HepG2 (cell line): ENCODE results near the gene SMOC1. TPM values are rescaled to one million over a fixed set of nuclear protein-coding genes. Genes with fewer than 3 reads are reported as not detected.

Experiments
- AGO1 ChIP-seq: fragments of 200-400 bp; formaldehyde crosslinking; IDR thresholded peaks from 2 replicates; pipeline ENCODE4 v1.6.1; 2017; ENCODE audit warnings: mild to moderate bottlenecking, low read depth, low read length, moderate library complexity; ENCODE audit not compliant: poor library complexity, severe bottlenecking
- GFI1 ChIP-seq: sonication (generic); formaldehyde crosslinking; IDR thresholded peaks from 2 replicates; pipeline ENCODE4 v1.5.0; 2020; ENCODE audit warnings: missing genetic modification reagents, mild to moderate bottlenecking, borderline replicate concordance
- HNRNPK ChIP-seq: fragments of 200-400 bp; formaldehyde crosslinking; IDR thresholded peaks from 2 replicates; pipeline ENCODE4 v1.6.1; 2018; ENCODE audit warnings: low read length, low read depth, moderate library complexity, mild to moderate bottlenecking; ENCODE audit not compliant: poor library complexity, severe bottlenecking
- HNRNPUL1 ChIP-seq: fragments of 200-400 bp; formaldehyde crosslinking; IDR thresholded peaks from 2 replicates; pipeline ENCODE4 v1.6.1; 2017; ENCODE audit warnings: low read depth, mild to moderate bottlenecking, low read length, moderate library complexity
- JDP2 ChIP-seq: sonication (generic); formaldehyde crosslinking; IDR thresholded peaks from 2 replicates; pipeline ENCODE4 v1.8.1; 2022; ENCODE audit warnings: missing genetic modification reagents, borderline replicate concordance
- RBFOX2 ChIP-seq: fragments of 200-400 bp; formaldehyde crosslinking; IDR thresholded peaks from 2 replicates; pipeline ENCODE4 v1.6.1; 2017; ENCODE audit warnings: low read depth, mild to moderate bottlenecking, low read length
- SMAD3 ChIP-seq: sonication (generic); formaldehyde crosslinking; IDR thresholded peaks from 2 replicates; pipeline ENCODE4 v1.4.0; 2020; ENCODE audit warnings: missing genetic modification reagents
- TARDBP ChIP-seq: sonication (generic); formaldehyde crosslinking; IDR thresholded peaks from 2 replicates; pipeline ENCODE4 v1.8.0; 2022; ENCODE audit warnings: mild to moderate bottlenecking, missing genetic modification reagents
- TBX2 ChIP-seq: sonication (generic); formaldehyde crosslinking; IDR thresholded peaks from 2 replicates; pipeline ENCODE4 v1.5.0; 2020; ENCODE audit warnings: missing genetic modification reagents, mild to moderate bottlenecking, borderline replicate concordance
- ZNF333 ChIP-seq: sonication (generic); formaldehyde crosslinking; IDR thresholded peaks from 2 replicates; pipeline ENCODE4 v1.4.0; 2020; ENCODE audit warnings: mild to moderate bottlenecking, missing genetic modification reagents, borderline replicate concordance
- ZNF432 ChIP-seq: sonication (generic); formaldehyde crosslinking; IDR thresholded peaks from 2 replicates; pipeline ENCODE4 v1.5.0; 2020; ENCODE audit warnings: missing genetic modification reagents, mild to moderate bottlenecking, borderline replicate concordance
- ZNF496 ChIP-seq: sonication (generic); formaldehyde crosslinking; IDR thresholded peaks from 2 replicates; pipeline ENCODE4 v1.8.1; 2023; ENCODE audit warnings: mild to moderate bottlenecking, moderate library complexity, missing genetic modification reagents; ENCODE audit not compliant: insufficient replicate concordance
- ZNF547 ChIP-seq: sonication (generic); formaldehyde crosslinking; IDR thresholded peaks from 2 replicates; pipeline ENCODE4 v1.5.1; 2020; ENCODE audit warnings: mild to moderate bottlenecking, missing genetic modification reagents
- ZNF615 ChIP-seq: sonication (generic); formaldehyde crosslinking; IDR thresholded peaks from 2 replicates; pipeline ENCODE4 v1.5.0; 2020; ENCODE audit warnings: mild to moderate bottlenecking, missing genetic modification reagents, borderline replicate concordance
- ZNF709 ChIP-seq: sonication (generic); formaldehyde crosslinking; IDR thresholded peaks from 2 replicates; pipeline ENCODE4 v1.5.0; 2020; ENCODE audit warnings: mild to moderate bottlenecking, missing genetic modification reagents
- ZNF780A ChIP-seq: sonication (generic); formaldehyde crosslinking; IDR thresholded peaks from 2 replicates; pipeline ENCODE4 v1.8.0; 2022; ENCODE audit warnings: mild to moderate bottlenecking, missing genetic modification reagents, moderate library complexity
- ZZZ3 ChIP-seq: sonication (generic); formaldehyde crosslinking; IDR thresholded peaks from 2 replicates; pipeline ENCODE4 v1.4.0; 2020; ENCODE audit warnings: missing genetic modification reagents, mild to moderate bottlenecking, borderline replicate concordance
- polyA plus RNA-seq, 8 experiments: library from polyadenylated mRNA; depleted of rRNA in 3 of 8; stranded (reverse) in 7 of 8; unstranded in 1 of 8; fragments of >200 nt; fragmentation: Illumina TruSeq in 4 of 8; extraction: Trizol in 4 of 8; gene quantifications; 2 replicates each; pipeline versions ENCODE4 v1.2.1 to v1.2.3, GENCODE V29; 2011 to 2016; ENCODE audit warnings: low read depth in 4 of 8, missing spikeins in 1 of 8, mixed read lengths in 1 of 8; ENCODE audit not compliant: insufficient read depth in 1 of 8
- total RNA-seq, 5 experiments: library from RNA; depleted of rRNA; stranded (reverse); fragments of >200 nt; fragmentation: Illumina TruSeq; extraction: Trizol; gene quantifications; 2 replicates each; pipeline ENCODE4 v1.2.3, GENCODE V29; 2016; ENCODE audit warnings: low read depth in 1 of 5
- TF ChIP-seq, protein P1 (sequence below), 2 experiments: fragments of 450-650 bp in 1 of 2; sonication (generic) in 1 of 2; formaldehyde crosslinking; IDR thresholded peaks; 2 replicates each; pipeline versions ENCODE4 v1.5.0 to v1.8.0; 2020 to 2022; ENCODE audit warnings: mild to moderate bottlenecking in 1 of 2, missing genetic modification reagents in 1 of 2
- TF ChIP-seq, protein P2 (sequence below): sonication (generic); formaldehyde crosslinking; IDR thresholded peaks from 2 replicates; pipeline ENCODE4 v1.8.1; 2023; ENCODE audit warnings: mild to moderate bottlenecking, inconsistent platforms, moderate library complexity, missing genetic modification reagents, borderline replicate concordance
- TF ChIP-seq, protein P3 (sequence below): IDR thresholded peaks from 2 replicates; pipeline ENCODE4 v1.6.1; 2016; ENCODE audit warnings: missing biosample characterization, missing genetic modification reagents, low read depth
- TF ChIP-seq, protein P4 (sequence below): sonication (generic); formaldehyde crosslinking; IDR thresholded peaks from 2 replicates; pipeline ENCODE4 v1.8.0; 2022; ENCODE audit warnings: low read depth, missing genetic modification reagents
- TF ChIP-seq, protein P5 (sequence below): sonication (generic); formaldehyde crosslinking; IDR thresholded peaks from 2 replicates; pipeline ENCODE4 v1.4.0; 2020; ENCODE audit warnings: missing genetic modification reagents; ENCODE audit errors: not compliant biosample characterization
- TF ChIP-seq, protein P6 (sequence below): sonication (generic); formaldehyde crosslinking; IDR thresholded peaks from 2 replicates; pipeline ENCODE4 v1.4.0; 2020; ENCODE audit warnings: mild to moderate bottlenecking, missing genetic modification reagents

SMOC1 gene
- total and polyA plus RNA-seq, 2 of the 13 experiments (the other 11 are each of a cell fraction or from before 2014, with no cell fraction given) = 17.8 to 35.6 TPM

DNA sequence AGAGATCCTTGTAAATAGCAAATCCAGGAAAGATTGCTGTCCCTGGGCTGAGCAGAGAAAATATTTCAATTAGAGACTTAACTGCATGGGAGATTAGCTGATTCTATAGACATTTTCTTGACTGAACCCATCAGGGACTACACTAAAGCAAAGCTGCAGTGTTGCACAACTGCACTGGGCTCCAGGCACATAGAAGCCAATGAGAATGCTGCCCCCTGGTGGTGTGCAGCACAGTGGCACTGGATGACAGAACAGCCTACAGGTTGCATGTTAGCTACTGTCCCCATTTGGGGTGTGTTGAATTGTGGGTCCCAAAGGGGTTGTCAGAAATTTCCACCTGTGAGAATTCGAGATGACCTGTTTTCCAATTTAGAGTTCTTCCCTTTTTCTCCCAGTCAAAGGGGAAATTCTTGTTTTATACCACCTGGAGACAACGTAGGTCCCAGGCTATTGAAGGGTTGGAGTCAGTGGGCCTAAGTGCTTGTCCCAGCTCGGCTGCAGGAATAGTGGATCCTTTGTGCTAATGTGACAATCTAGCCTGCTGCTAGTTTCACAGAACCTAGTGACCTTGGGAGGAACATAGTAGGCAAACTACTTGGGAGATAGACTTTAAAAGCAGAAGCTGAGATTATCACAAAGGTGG is 194.8 kb downstream of the SMOC1 start (continued):
- TF ChIP-seq, protein P1, sequence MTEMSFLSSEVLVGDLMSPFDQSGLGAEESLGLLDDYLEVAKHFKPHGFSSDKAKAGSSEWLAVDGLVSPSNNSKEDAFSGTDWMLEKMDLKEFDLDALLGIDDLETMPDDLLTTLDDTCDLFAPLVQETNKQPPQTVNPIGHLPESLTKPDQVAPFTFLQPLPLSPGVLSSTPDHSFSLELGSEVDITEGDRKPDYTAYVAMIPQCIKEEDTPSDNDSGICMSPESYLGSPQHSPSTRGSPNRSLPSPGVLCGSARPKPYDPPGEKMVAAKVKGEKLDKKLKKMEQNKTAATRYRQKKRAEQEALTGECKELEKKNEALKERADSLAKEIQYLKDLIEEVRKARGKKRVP (CRISPR knock-in tag; IDR thresholded peaks at IDR 0.05) = no peak
- TF ChIP-seq SMAD3 (CRISPR knock-in tag) (peak; percentile 86), ZNF615 (CRISPR knock-in tag) (no peak), ZNF780A (CRISPR knock-in tag) (no peak), TARDBP (CRISPR knock-in tag) (no peak), RBFOX2 (no peak), AGO1 (no peak), ZZZ3 (CRISPR knock-in tag) (no peak), ZNF333 (CRISPR knock-in tag) (no peak), HNRNPUL1 (no peak), ZNF547 (CRISPR knock-in tag) (no peak), ZNF496 (CRISPR knock-in tag) (no peak), HNRNPK (no peak), ZNF709 (CRISPR knock-in tag) (no peak), ZNF432 (CRISPR knock-in tag) (no peak), GFI1 (CRISPR knock-in tag) (peak; percentile 47; the same call in 1 of the 2 replicates), TBX2 (CRISPR knock-in tag) (no peak), JDP2 (CRISPR knock-in tag) (no peak)
- TF ChIP-seq, protein P2, sequence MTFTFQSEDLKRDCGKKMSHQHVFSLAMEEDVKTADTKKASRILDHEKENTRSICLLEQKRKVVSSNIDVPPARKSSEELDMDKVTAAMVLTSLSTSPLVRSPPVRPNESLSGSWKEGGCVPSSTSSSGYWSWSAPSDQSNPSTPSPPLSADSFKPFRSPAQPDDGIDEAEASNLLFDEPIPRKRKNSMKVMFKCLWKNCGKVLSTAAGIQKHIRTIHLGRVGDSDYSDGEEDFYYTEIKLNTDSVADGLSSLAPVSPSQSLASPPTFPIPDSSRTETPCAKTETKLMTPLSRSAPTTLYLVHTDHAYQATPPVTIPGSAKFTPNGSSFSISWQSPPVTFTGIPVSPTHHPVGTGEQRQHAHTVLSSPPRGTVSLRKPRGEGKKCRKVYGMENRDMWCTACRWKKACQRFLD (CRISPR knock-in tag) = no peak
- TF ChIP-seq, protein P3, sequence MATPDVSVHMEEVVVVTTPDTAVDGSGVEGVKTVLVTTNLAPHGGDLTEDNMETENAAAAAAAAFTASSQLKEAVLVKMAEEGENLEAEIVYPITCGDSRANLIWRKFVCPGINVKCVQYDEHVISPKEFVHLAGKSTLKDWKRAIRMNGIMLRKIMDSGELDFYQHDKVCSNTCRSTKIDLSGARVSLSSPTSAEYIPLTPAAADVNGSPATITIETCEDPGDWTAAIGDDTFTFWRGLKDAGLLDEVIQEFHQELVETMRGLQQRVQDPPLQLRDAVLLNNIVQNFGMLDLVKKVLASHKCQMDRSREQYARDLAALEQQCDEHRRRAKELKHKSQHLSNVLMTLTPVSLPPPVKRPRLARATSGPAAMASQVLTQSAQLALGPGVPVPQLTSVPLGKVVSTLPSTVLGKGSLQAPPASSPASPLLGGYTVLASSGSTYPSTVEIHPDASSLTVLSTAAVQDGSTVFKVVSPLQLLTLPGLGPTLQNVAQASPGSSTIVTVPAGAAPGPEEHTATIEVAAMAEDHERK (CRISPR knock-in tag) = no peak
- TF ChIP-seq, protein P4, sequence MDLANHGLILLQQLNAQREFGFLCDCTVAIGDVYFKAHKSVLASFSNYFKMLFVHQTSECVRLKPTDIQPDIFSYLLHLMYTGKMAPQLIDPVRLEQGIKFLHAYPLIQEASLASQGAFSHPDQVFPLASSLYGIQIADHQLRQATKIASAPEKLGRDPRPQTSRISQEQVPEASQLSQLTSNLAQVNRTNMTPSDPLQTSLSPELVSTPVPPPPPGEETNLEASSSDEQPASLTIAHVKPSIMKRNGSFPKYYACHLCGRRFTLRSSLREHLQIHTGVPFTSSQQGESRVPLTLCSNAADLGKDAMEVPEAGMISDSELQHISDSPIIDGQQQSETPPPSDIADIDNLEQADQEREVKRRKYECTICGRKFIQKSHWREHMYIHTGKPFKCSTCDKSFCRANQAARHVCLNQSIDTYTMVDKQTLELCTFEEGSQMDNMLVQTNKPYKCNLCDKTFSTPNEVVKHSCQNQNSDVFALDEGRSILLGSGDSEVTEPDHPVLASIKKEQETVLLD (CRISPR knock-in tag) = no peak
- TF ChIP-seq, protein P5, sequence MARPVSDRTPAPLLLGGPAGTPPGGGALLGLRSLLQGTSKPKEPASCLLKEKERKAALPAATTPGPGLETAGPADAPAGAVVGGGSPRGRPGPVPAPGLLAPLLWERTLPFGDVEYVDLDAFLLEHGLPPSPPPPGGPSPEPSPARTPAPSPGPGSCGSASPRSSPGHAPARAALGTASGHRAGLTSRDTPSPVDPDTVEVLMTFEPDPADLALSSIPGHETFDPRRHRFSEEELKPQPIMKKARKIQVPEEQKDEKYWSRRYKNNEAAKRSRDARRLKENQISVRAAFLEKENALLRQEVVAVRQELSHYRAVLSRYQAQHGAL (CRISPR knock-in tag) = no peak
- TF ChIP-seq, protein P6, sequence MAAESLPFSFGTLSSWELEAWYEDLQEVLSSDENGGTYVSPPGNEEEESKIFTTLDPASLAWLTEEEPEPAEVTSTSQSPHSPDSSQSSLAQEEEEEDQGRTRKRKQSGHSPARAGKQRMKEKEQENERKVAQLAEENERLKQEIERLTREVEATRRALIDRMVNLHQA (CRISPR knock-in tag) = no peak
